ENCODE data around the gene GPC6. TPM values are rescaled to one million over a fixed set of nuclear protein-coding genes. Genes with fewer than 3 reads are reported as not detected.

The GPC6 gene
- polyA plus RNA-seq, 2 donors = 0.16 to 0.22 TPM

DNA sequence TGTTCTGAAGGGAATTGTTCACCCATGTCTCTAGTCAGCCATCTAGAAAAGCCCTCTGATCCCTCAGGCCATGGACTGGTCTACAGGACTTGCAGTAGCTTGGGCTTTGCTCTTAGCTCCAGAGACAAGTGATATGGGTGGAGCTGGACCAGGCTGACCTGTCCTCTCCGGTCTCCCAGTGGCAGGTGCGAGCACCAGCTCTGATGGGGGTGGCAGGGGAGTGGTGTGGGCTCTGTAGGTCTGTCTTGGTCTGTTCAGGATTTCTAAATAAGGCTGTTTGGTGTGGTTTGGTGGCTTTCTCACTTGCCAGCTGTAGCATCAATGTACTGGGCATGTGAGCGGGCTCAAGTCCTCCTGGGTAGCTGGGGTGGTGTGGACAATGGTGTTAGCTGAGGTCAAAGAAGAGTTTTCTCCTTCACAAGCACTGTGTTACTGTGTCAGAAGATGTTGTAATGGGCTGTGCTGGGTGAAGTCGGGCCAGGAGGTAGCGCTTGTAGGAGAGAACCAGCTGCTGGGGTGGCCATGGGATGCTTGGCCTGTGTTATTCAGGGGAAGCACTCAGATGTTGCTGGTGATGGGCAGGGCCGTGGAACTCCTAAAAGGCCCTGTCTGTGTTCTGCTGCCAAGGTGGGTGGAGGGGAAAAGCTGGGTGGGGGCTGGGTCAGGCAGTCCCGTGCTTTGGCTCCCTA is 16.9 kb downstream of the GPC6 start:
- Histone ChIP-seq H3K9me3 (ENCODE audit: control insufficient read depth in 2 of 2, insufficient read depth in 1 of 2, low read depth in 1 of 2, low read length in 1 of 2) (peaks cover 0 to 2% of the 10 kb centered on the region in 2 donors), H3K36me3 (ENCODE audit: control insufficient read depth in 2 of 2, insufficient read depth in 2 of 2, low read length in 1 of 2) (no peaks in the 10 kb centered on the region), H3K4me1 (ENCODE audit: control insufficient read depth in 2 of 2, insufficient read depth in 2 of 2, low read length in 1 of 2) (peaks cover 0 to 4% of the 10 kb centered on the region in 2 donors), H3K4me3 (ENCODE audit: low read depth in 1 of 2, low read length in 2 of 2) (no peak overlapping the region), H3K27me3 (ENCODE audit: control insufficient read depth in 1 of 2, insufficient read depth in 2 of 2, low read length in 2 of 2) (no peaks in the 10 kb centered on the region), H3K27ac (ENCODE audit: low read depth in 2 of 2, low read length in 1 of 2) (no peak overlapping the region)
- WGBS, 2 donors = 85 to 88% methylated on average over 7 of the region's 7 CpGs

DNA sequence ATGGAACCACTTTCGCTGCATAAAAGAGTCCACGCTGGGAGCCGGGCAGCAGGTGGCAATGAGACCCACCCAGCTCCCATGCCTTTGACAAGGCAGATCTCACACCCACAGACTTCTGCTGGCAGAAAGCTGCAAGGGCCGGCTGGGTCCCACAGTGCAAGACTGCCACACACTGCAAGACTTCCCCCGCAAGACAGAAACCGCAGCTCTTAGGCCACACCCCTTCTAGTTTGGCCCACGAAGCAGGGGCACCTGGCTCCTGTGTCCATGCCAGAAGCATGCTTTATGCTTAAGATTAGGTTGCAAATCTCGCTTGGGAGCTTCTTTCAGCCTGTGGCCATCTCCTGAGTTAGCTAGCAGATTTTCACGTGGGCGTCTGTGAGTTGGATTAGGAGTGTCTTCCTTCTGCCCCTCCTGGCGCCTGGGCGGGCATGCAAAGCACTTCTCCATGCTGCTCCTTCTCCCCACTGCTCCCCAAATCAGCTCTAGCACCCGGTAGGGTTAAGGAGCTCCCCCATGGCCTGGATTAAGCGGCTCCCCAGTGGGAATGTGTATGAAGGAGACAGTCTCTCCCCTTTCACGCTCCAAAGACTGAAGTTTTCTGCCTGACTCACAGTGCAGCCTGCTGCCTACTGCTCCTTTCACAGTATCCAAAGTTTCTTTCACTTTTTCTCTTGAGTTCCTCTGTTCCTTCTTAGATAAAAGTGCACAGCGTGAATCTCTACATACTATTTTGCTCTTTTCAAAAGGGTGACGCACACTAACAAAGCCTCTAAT is 17.7 kb downstream of the GPC6 start:
- Histone ChIP-seq H3K4me3 (ENCODE audit: low read depth in 1 of 2, low read length in 2 of 2) (peak overlapping the region; percentile 15 to 27), H3K27me3 (ENCODE audit: control insufficient read depth in 1 of 2, insufficient read depth in 2 of 2, low read length in 2 of 2) (no peaks in the 10 kb centered on the region), H3K9me3 (ENCODE audit: control insufficient read depth in 2 of 2, insufficient read depth in 1 of 2, low read depth in 1 of 2, low read length in 1 of 2) (peaks cover 0 to 2% of the 10 kb centered on the region in 2 donors), H3K36me3 (ENCODE audit: control insufficient read depth in 2 of 2, insufficient read depth in 2 of 2, low read length in 1 of 2) (no peaks in the 10 kb centered on the region), H3K4me1 (ENCODE audit: control insufficient read depth in 2 of 2, insufficient read depth in 2 of 2, low read length in 1 of 2) (peaks cover 0 to 4% of the 10 kb centered on the region in 2 donors), H3K27ac (ENCODE audit: low read depth in 2 of 2, low read length in 1 of 2) (no peak overlapping the region)
- 35 to 48% methylated on average over 17 of the region's 17 CpGs for WGBS, 2 donors

GRCh38 chr13:93244918-93245280 is 18.3 kb downstream of the GPC6 start:
- WGBS, 2 donors = 81 to 84% methylated on average over 1 of the region's 1 CpG
- H3K27me3 ChIP-seq (ENCODE audit: control insufficient read depth in 1 of 2, insufficient read depth in 2 of 2, low read length in 2 of 2) = no peaks in the 10 kb centered on the region
- H3K4me3 ChIP-seq (ENCODE audit: low read depth in 1 of 2, low read length in 2 of 2) = peak overlapping the region in 1 of 2 donors; percentile 27
- H3K9me3 ChIP-seq (ENCODE audit: control insufficient read depth in 2 of 2, insufficient read depth in 1 of 2, low read depth in 1 of 2, low read length in 1 of 2) = peaks cover 0 to 2% of the 10 kb centered on the region in 2 donors
- no peak overlapping the region for H3K27ac ChIP-seq (ENCODE audit: low read depth in 2 of 2, low read length in 1 of 2)
- H3K36me3 ChIP-seq (ENCODE audit: control insufficient read depth in 2 of 2, insufficient read depth in 2 of 2, low read length in 1 of 2) = no peaks in the 10 kb centered on the region
- peaks cover 0 to 4% of the 10 kb centered on the region in 2 donors for H3K4me1 ChIP-seq (ENCODE audit: control insufficient read depth in 2 of 2, insufficient read depth in 2 of 2, low read length in 1 of 2)

- Histone ChIP-seq H3K9me3 (ENCODE audit: control insufficient read depth in 2 of 2, insufficient read depth in 1 of 2, low read depth in 1 of 2, low read length in 1 of 2) (peaks cover 0 to 2% of the 10 kb centered on the region in 2 donors), H3K27ac (ENCODE audit: low read depth in 2 of 2, low read length in 1 of 2) (no peak overlapping the region), H3K36me3 (ENCODE audit: control insufficient read depth in 2 of 2, insufficient read depth in 2 of 2, low read length in 1 of 2) (no peaks in the 10 kb centered on the region), H3K4me3 (ENCODE audit: low read depth in 1 of 2, low read length in 2 of 2) (no peak overlapping the region), H3K27me3 (ENCODE audit: control insufficient read depth in 1 of 2, insufficient read depth in 2 of 2, low read length in 2 of 2) (no peaks in the 10 kb centered on the region), H3K4me1 (ENCODE audit: control insufficient read depth in 2 of 2, insufficient read depth in 2 of 2, low read length in 1 of 2) (peaks cover 3 to 4% of the 10 kb centered on the region in 2 donors)
- WGBS, 2 donors = 90 to 93% methylated on average over 1 of the region's 1 CpG
Observed at GRCh38 chr13:93246069-93246468, 19.5 kb downstream of the GPC6 start.

DNA sequence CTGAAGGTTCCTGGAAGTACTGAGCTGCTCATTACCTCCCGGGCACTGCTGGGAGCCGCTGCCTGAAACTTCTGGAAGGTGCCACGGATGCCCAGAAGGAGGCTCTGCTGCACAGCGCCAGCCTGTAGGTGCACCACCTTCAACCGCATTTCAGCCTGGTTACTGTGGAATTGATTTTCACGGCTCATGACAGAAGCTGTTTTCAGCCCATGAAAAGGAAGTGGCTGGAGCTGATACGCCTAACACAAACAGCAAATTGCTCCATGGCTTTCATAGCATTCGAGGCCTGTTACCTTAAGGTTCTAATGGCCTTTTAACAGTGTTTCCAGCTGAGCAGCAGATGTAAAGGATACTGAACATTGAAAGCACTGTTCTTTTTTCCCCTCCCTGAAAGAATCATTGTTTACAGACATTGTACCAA is 22.0 kb downstream of the GPC6 start:
- H3K27ac ChIP-seq (ENCODE audit: low read depth in 2 of 2, low read length in 1 of 2) = no peak overlapping the region
- H3K27me3 ChIP-seq (ENCODE audit: control insufficient read depth in 1 of 2, insufficient read depth in 2 of 2, low read length in 2 of 2) = no peaks in the 10 kb centered on the region
- H3K4me1 ChIP-seq (ENCODE audit: control insufficient read depth in 2 of 2, insufficient read depth in 2 of 2, low read length in 1 of 2) = peaks cover 3 to 4% of the 10 kb centered on the region in 2 donors
- H3K4me3 ChIP-seq (ENCODE audit: low read depth in 1 of 2, low read length in 2 of 2) = no peak overlapping the region
- H3K36me3 ChIP-seq (ENCODE audit: control insufficient read depth in 2 of 2, insufficient read depth in 2 of 2, low read length in 1 of 2) = no peaks in the 10 kb centered on the region
- H3K9me3 ChIP-seq (ENCODE audit: control insufficient read depth in 2 of 2, insufficient read depth in 1 of 2, low read depth in 1 of 2, low read length in 1 of 2) = no peaks in the 10 kb centered on the region
- 52 to 68% methylated on average over 8 of the region's 8 CpGs for WGBS, 2 donors

DNA sequence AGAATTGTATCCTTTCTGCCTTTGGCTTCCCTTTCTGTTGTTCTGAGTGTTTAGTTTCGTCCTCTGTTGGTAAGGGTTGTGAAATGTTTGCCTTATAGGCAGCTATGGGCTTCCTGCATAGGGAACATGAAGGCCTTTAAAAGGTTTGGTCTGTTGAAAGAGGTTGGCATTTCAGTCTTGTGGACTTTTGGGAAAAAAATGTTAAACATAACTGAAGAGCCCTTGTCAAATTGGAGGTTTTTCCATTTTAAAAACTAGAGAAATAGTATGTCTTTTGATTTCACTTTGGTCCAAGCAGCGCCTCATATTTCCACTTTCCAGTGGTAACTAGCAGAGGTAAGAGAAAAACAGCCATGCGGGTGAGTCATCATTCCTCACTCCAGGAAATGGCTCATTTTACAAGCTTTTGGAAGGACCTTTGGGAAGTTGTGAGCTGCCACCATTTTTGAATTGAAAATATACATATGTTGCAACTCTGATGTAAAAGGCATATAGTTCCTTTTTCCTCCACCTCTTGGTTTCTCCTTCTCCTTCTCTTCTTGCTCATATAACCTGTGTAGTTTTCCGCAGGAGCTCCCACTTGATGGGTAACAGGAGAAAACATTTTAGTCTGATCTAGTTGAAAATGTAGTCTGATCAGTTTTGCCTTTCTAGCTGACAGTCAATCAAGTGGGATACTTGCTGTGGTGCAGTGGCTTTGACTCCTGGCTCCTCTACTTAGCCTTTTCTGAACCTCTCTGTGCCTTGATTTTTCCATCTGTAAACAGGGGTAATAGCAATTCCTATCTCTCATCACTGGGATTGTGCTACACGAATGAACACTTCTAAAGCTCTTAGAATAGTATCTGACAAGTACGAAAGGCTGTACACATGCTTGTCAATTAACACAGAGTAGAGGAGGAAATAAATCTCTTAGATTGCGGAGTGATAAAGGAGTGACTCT is 23.0 kb downstream of the GPC6 start:
- Histone ChIP-seq H3K27me3 (ENCODE audit: control insufficient read depth in 1 of 2, insufficient read depth in 2 of 2, low read length in 2 of 2) (no peaks in the 10 kb centered on the region), H3K4me1 (ENCODE audit: control insufficient read depth in 2 of 2, insufficient read depth in 2 of 2, low read length in 1 of 2) (peaks cover 0 to 3% of the 10 kb centered on the region in 2 donors), H3K9me3 (ENCODE audit: control insufficient read depth in 2 of 2, insufficient read depth in 1 of 2, low read depth in 1 of 2, low read length in 1 of 2) (no peaks in the 10 kb centered on the region), H3K27ac (ENCODE audit: low read depth in 2 of 2, low read length in 1 of 2) (no peak overlapping the region), H3K4me3 (ENCODE audit: low read depth in 1 of 2, low read length in 2 of 2) (no peak overlapping the region), H3K36me3 (ENCODE audit: control insufficient read depth in 2 of 2, insufficient read depth in 2 of 2, low read length in 1 of 2) (no peaks in the 10 kb centered on the region)
- WGBS, 2 donors = 89 to 90% methylated on average over 7 of the region's 7 CpGs

DNA sequence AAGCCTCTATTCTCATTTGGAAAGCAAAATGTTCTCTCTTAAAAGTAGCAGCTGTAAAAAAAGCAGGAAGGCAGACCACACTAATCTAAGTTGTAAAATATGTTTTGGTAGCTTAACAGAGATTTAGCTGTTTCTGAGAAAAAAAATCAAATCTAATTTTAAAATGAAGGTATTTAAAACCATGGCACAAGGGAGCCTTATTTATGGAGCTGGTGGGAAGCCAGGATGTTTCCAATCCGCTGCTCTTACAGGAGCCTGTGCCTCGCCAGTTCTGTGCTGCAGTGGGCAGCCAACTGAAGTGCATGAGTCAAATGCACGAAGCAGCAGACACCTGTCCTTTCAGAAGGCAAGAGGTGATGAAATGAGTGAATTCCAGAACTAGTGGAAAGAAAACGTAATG is 28.2 kb downstream of the GPC6 start:
- no peaks in the 10 kb centered on the region for H3K36me3 ChIP-seq (ENCODE audit: control insufficient read depth in 2 of 2, insufficient read depth in 2 of 2, low read length in 1 of 2)
- H3K27ac ChIP-seq (ENCODE audit: low read depth in 2 of 2, low read length in 1 of 2) = no peak overlapping the region
- H3K9me3 ChIP-seq (ENCODE audit: control insufficient read depth in 2 of 2, insufficient read depth in 1 of 2, low read depth in 1 of 2, low read length in 1 of 2) = no peaks in the 10 kb centered on the region
- no peak overlapping the region for H3K4me3 ChIP-seq (ENCODE audit: low read depth in 1 of 2, low read length in 2 of 2)
- peaks cover 0 to 3% of the 10 kb centered on the region in 2 donors for H3K4me1 ChIP-seq (ENCODE audit: control insufficient read depth in 2 of 2, insufficient read depth in 2 of 2, low read length in 1 of 2)
- H3K27me3 ChIP-seq (ENCODE audit: control insufficient read depth in 1 of 2, insufficient read depth in 2 of 2, low read length in 2 of 2) = no peaks in the 10 kb centered on the region
- WGBS, 2 donors = 62 to 67% methylated on average over 4 of the region's 4 CpGs

DNA sequence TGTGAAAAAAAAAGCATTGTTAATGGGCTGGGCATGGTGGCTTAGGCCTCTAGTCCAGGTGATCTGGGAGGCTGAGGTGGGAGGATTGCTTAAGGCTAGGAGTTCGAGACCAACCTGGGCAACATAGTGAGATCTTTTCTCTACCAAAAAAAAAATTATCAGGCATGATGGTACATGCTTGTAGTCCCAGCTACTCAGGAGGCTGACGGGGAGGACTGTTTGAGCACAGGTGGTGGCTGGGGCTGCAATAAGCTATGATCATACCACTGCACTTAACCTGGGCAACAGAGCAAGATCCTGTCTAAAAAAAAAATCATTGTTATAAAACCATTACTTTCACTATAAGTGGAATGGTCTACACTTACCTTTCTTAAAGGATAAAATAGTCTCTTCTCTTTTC is 30.4 kb downstream of the GPC6 start:
- WGBS, 2 donors = 70 to 79% methylated on average over 2 of the region's 2 CpGs
- Histone ChIP-seq H3K4me3 (ENCODE audit: low read depth in 1 of 2, low read length in 2 of 2) (no peak overlapping the region), H3K4me1 (ENCODE audit: control insufficient read depth in 2 of 2, insufficient read depth in 2 of 2, low read length in 1 of 2) (no peaks in the 10 kb centered on the region), H3K27me3 (ENCODE audit: control insufficient read depth in 1 of 2, insufficient read depth in 2 of 2, low read length in 2 of 2) (no peaks in the 10 kb centered on the region), H3K9me3 (ENCODE audit: control insufficient read depth in 2 of 2, insufficient read depth in 1 of 2, low read depth in 1 of 2, low read length in 1 of 2) (no peaks in the 10 kb centered on the region), H3K27ac (ENCODE audit: low read depth in 2 of 2, low read length in 1 of 2) (no peak overlapping the region), H3K36me3 (ENCODE audit: control insufficient read depth in 2 of 2, insufficient read depth in 2 of 2, low read length in 1 of 2) (no peaks in the 10 kb centered on the region)

GRCh38 chr13:93259527-93260080 is 33.0 kb downstream of the GPC6 start:
- no peaks in the 10 kb centered on the region for H3K27me3 ChIP-seq (ENCODE audit: control insufficient read depth in 1 of 2, insufficient read depth in 2 of 2, low read length in 2 of 2)
- H3K27ac ChIP-seq (ENCODE audit: low read depth in 2 of 2, low read length in 1 of 2) = no peak overlapping the region
- H3K36me3 ChIP-seq (ENCODE audit: control insufficient read depth in 2 of 2, insufficient read depth in 2 of 2, low read length in 1 of 2) = no peaks in the 10 kb centered on the region
- no peaks in the 10 kb centered on the region for H3K4me1 ChIP-seq (ENCODE audit: control insufficient read depth in 2 of 2, insufficient read depth in 2 of 2, low read length in 1 of 2)
- no peaks in the 10 kb centered on the region for H3K9me3 ChIP-seq (ENCODE audit: control insufficient read depth in 2 of 2, insufficient read depth in 1 of 2, low read depth in 1 of 2, low read length in 1 of 2)
- H3K4me3 ChIP-seq (ENCODE audit: low read depth in 1 of 2, low read length in 2 of 2) = no peak overlapping the region
